K562 (cell line): Measurements from ENCODE around the gene HADHB. TPM values are rescaled to one million over a fixed set of nuclear protein-coding genes. Genes with fewer than 3 reads are reported as not detected.

Source experiments
- ARHGAP35 ChIP-seq: fragments of 450-650 bp; IDR thresholded peaks from 2 replicates; pipeline ENCODE4 v1.6.1; 2018; ENCODE audit not compliant: partially characterized antibody
- CTCF ChIP-seq, 3 experiments: IDR thresholded peaks in 2 of 3; conservative IDR thresholded peaks in 1 of 3; 2 replicates each; pipeline ENCODE4 v1.5.1; 2011 to 2012; ENCODE audit warnings: low read length in 3 of 3, mild to moderate bottlenecking in 3 of 3, control low read depth in 2 of 3, improper control_type of control experiment in 1 of 3, inconsistent platforms in 1 of 3, low read depth in 1 of 3, mixed read lengths in 1 of 3, moderate library complexity in 1 of 3; ENCODE audit not compliant: insufficient read depth in 2 of 3
- EP300 ChIP-seq: IDR thresholded peaks from 2 replicates; pipeline ENCODE4 v1.6.1; 2012; ENCODE audit warnings: low read length, improper control_type of control experiment
- HMBOX1 ChIP-seq: sonication (generic); IDR thresholded peaks from 2 replicates; pipeline ENCODE4 v1.6.1; 2016
- HMGN3 ChIP-seq: IDR thresholded peaks from 2 replicates; pipeline ENCODE4 v1.6.1; 2011; ENCODE audit warnings: borderline replicate concordance, low read depth, mild to moderate bottlenecking, mixed read lengths, low read length; ENCODE audit not compliant: insufficient read length; ENCODE audit errors: extremely low read depth
- IRF1 ChIP-seq: sonication (generic); formaldehyde crosslinking; IDR thresholded peaks from 2 replicates; pipeline ENCODE4 v1.8.0; 2022; ENCODE audit warnings: missing genetic modification reagents, mild to moderate bottlenecking, borderline replicate concordance
- KLF16 ChIP-seq: IDR thresholded peaks from 2 replicates; pipeline ENCODE4 v1.6.1; 2016; ENCODE audit warnings: antibody characterized with exemption
- MCM3 ChIP-seq: fragments of 450-650 bp; IDR thresholded peaks from 2 replicates; pipeline ENCODE4 v1.6.1; 2016
- MCM5 ChIP-seq: fragments of 450-650 bp; IDR thresholded peaks from 2 replicates; pipeline ENCODE4 v1.6.1; 2016; ENCODE audit warnings: low read depth
- NFE2 ChIP-seq: IDR thresholded peaks from 2 replicates; pipeline ENCODE4 v1.6.1; 2014; ENCODE audit warnings: antibody characterized with exemption, low read depth
- PHTF2 ChIP-seq: fragments of 250-450 bp; sonication (Bioruptor Pico); IDR thresholded peaks from 2 replicates; pipeline ENCODE4 v1.5.0; 2021; ENCODE audit warnings: mild to moderate bottlenecking
- SMARCA4 ChIP-seq: fragments of 450-650 bp; IDR thresholded peaks from 2 replicates; pipeline ENCODE4 v1.6.1; 2016
- SMARCA5 ChIP-seq: fragments of 450-650 bp; IDR thresholded peaks from 2 replicates; pipeline ENCODE4 v1.6.1; 2016
- ZEB2 ChIP-seq: fragments of 450-650 bp; IDR thresholded peaks from 2 replicates; pipeline ENCODE4 v1.6.1; 2016
- ZNF224 ChIP-seq: sonication (generic); formaldehyde crosslinking; IDR thresholded peaks from 2 replicates; pipeline ENCODE4 v1.8.0; 2022; ENCODE audit warnings: mild to moderate bottlenecking, missing genetic modification reagents
- ZNF717 ChIP-seq: fragments of 250-450 bp; sonication (Bioruptor Pico); IDR thresholded peaks from 2 replicates; pipeline ENCODE4 v1.5.0; 2021
- polyA plus RNA-seq, 8 experiments: library from polyadenylated mRNA; depleted of rRNA in 4 of 8; stranded (reverse) in 5 of 8; unstranded in 3 of 8; fragments of >200 nt; fragmentation: Nextera tagmentation in 2 of 8; fragmentation: Illumina TruSeq in 1 of 8; extraction: Ambion mirVana in 2 of 8; extraction: Trizol in 1 of 8; gene quantifications; 2 replicates each; pipeline versions ENCODE4 v1.2.1 to v1.2.3, GENCODE V29; 2011 to 2014; ENCODE audit warnings: inconsistent platforms in 1 of 8, missing spikeins in 1 of 8
- total RNA-seq, 7 experiments: library from RNA; depleted of rRNA in 6 of 7; stranded (reverse); fragments of >200 nt in 6 of 7; fragmentation: Illumina TruSeq in 2 of 7; extraction: Trizol in 2 of 7; gene quantifications; 2 replicates each; pipeline versions ENCODE4 v1.2.1 to v1.2.3, GENCODE V29; 2011 to 2021; ENCODE audit warnings: low replicate concordance in 1 of 7
- TF ChIP-seq, protein P1 (sequence below): fragments of 150-350 bp; IDR thresholded peaks from 2 replicates; pipeline ENCODE4 v1.6.1; 2014; ENCODE audit warnings: low read depth, mild to moderate bottlenecking, low read length, borderline replicate concordance
- TF ChIP-seq, protein P2 (sequence below): sonication (generic); formaldehyde crosslinking; IDR thresholded peaks from 2 replicates; pipeline ENCODE4 v1.8.0; 2022; ENCODE audit warnings: missing genetic modification reagents, mild to moderate bottlenecking, moderate library complexity, borderline replicate concordance
- TF ChIP-seq, protein P3 (sequence below): fragments of 250-450 bp; sonication (Bioruptor Pico); IDR thresholded peaks from 2 replicates; pipeline ENCODE4 v1.5.0; 2020; ENCODE audit warnings: mild to moderate bottlenecking, borderline replicate concordance

The HADHB gene
- total and polyA plus RNA-seq, 9 of the 15 experiments (the other 6 are each of a cell fraction or from before 2014, with no cell fraction given), result 67.3 to 199 (median 100) TPM

DNA sequence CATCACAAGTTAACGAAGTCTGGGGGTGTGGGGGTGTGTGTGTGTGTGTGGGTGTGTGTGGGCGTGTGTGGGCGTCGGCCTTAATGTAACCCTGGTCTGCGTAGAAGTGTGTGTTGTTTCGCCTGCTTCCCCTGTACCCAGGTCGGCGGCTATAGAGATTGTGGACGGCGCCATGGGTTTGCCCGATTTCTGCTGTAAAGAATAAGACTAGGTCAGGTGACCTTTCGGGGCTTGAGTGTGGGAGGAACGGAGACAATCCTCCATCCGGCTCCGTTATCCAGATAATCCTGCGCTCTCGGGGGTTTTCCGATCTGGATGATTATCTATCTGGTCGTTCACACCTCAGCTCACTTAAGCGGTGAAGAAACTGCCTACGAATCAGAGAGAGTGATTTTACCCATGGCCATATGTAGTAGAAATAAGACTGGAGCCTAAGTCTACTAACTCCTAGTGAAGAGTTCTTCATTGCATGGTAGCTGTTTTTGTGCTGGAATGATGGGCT lies 543 bp downstream of the HADHB start (continued):
- TF ChIP-seq, protein P1, sequence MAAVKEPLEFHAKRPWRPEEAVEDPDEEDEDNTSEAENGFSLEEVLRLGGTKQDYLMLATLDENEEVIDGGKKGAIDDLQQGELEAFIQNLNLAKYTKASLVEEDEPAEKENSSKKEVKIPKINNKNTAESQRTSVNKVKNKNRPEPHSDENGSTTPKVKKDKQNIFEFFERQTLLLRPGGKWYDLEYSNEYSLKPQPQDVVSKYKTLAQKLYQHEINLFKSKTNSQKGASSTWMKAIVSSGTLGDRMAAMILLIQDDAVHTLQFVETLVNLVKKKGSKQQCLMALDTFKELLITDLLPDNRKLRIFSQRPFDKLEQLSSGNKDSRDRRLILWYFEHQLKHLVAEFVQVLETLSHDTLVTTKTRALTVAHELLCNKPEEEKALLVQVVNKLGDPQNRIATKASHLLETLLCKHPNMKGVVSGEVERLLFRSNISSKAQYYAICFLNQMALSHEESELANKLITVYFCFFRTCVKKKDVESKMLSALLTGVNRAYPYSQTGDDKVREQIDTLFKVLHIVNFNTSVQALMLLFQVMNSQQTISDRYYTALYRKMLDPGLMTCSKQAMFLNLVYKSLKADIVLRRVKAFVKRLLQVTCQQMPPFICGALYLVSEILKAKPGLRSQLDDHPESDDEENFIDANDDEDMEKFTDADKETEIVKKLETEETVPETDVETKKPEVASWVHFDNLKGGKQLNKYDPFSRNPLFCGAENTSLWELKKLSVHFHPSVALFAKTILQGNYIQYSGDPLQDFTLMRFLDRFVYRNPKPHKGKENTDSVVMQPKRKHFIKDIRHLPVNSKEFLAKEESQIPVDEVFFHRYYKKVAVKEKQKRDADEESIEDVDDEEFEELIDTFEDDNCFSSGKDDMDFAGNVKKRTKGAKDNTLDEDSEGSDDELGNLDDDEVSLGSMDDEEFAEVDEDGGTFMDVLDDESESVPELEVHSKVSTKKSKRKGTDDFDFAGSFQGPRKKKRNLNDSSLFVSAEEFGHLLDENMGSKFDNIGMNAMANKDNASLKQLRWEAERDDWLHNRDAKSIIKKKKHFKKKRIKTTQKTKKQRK, result no peak
- TF ChIP-seq PHTF2 (CRISPR knock-in tag) (no peak), ZNF224 (no peak), IRF1 (no peak), ARHGAP35 (no peak), NFE2 (no peak), HMGN3 (no peak), SMARCA4 (peak; percentile 54; the same call in 1 of the 2 replicates), MCM3 (no peak), SMARCA5 (no peak), ZEB2 (0 out of 2 replicates have a peak, but pooled peaks have one; percentile 55), CTCF (IDR thresholded peaks at IDR 0.05 in 2 of 3, conservative IDR thresholded peaks at IDR 0.05 in 1 of 3; ENCODE audit: insufficient read depth in 2 of 3, low read depth in 1 of 3, low read length in 3 of 3) (no peak), ZNF717 (CRISPR knock-in tag) (no peak), MCM5 (no peak), KLF16 (no peak), EP300 (no peak), HMBOX1 (peak; percentile 57; the same call in 1 of the 2 replicates)
- TF ChIP-seq, protein P2, sequence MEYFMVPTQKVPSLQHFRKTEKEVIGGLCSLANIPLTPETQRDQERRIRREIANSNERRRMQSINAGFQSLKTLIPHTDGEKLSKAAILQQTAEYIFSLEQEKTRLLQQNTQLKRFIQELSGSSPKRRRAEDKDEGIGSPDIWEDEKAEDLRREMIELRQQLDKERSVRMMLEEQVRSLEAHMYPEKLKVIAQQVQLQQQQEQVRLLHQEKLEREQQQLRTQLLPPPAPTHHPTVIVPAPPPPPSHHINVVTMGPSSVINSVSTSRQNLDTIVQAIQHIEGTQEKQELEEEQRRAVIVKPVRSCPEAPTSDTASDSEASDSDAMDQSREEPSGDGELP (CRISPR knock-in tag), result no peak
- TF ChIP-seq, protein P3, sequence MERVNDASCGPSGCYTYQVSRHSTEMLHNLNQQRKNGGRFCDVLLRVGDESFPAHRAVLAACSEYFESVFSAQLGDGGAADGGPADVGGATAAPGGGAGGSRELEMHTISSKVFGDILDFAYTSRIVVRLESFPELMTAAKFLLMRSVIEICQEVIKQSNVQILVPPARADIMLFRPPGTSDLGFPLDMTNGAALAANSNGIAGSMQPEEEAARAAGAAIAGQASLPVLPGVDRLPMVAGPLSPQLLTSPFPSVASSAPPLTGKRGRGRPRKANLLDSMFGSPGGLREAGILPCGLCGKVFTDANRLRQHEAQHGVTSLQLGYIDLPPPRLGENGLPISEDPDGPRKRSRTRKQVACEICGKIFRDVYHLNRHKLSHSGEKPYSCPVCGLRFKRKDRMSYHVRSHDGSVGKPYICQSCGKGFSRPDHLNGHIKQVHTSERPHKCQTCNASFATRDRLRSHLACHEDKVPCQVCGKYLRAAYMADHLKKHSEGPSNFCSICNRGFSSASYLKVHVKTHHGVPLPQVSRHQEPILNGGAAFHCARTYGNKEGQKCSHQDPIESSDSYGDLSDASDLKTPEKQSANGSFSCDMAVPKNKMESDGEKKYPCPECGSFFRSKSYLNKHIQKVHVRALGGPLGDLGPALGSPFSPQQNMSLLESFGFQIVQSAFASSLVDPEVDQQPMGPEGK (CRISPR knock-in tag), result no peak
